Breast epithelium (tissue), 4 donors: ENCODE data around the gene BAAT. TPM values are rescaled to one million over a fixed set of nuclear protein-coding genes. Genes with fewer than 3 reads are reported as not detected.

Source experiments
- DNase-seq, 2 donors: peaks; one replicate each; pipeline ENCODE4 v3.0.0-alpha.2; 2019; ENCODE audit warnings: low spot score in 2 of 2
- H3K27ac ChIP-seq, 2 donors: fragments of 200-600 bp; sonication (generic) in 1 of 2; one replicate each; pipeline ENCODE4 v1.5.1; 2016 to 2019; ENCODE audit warnings: mild to moderate bottlenecking in 1 of 2
- H3K27me3 ChIP-seq, 2 donors: fragments of 200-600 bp; sonication (generic) in 1 of 2; one replicate each; pipeline versions ENCODE4 v1.5.1 to v1.6.0; 2017 to 2019; ENCODE audit warnings: control low read depth in 1 of 2, mild to moderate bottlenecking in 1 of 2
- H3K36me3 ChIP-seq: fragments of 200-600 bp; one replicate; pipeline ENCODE4 v1.5.1; 2019
- H3K4me1 ChIP-seq, 2 donors: fragments of 200-600 bp; sonication (generic); one replicate each; pipeline ENCODE4 v1.5.1; 2016 to 2019; ENCODE audit warnings: control low read depth in 1 of 2
- H3K4me3 ChIP-seq, 3 donors: fragments of 200-600 bp; sonication (generic); 1 replicate in 2 of 3; 2 replicates in 1 of 3; pipeline ENCODE4 v1.5.1; 2016 to 2019; ENCODE audit warnings: mild to moderate bottlenecking in 3 of 3, moderate library complexity in 2 of 3
- H3K9me3 ChIP-seq, 2 donors: fragments of 200-600 bp; sonication (generic) in 1 of 2; one replicate each; pipeline ENCODE4 v1.5.1; 2016 to 2019; ENCODE audit warnings: control low read depth in 1 of 2
- POLR2A ChIP-seq: fragments of 450-650 bp; IDR thresholded peaks from one replicate; pipeline ENCODE4 v1.6.1; 2016; ENCODE audit warnings: antibody characterized with exemption, mild to moderate bottlenecking, moderate library complexity
- POLR2AphosphoS5 ChIP-seq, 3 donors: sonication (generic); formaldehyde crosslinking; IDR thresholded peaks; one replicate each; pipeline ENCODE4 v1.6.1; 2017; ENCODE audit warnings: antibody characterized with exemption in 3 of 3
- intact Hi-C: fragments of 100-400 bp; cut with DNase I; formaldehyde crosslinking; loops from one replicate; pipeline ENCODE4 v1.15.1; 2023; ENCODE audit warnings: low total_unique reads
- total RNA-seq, 3 donors: library from RNA; depleted of rRNA; stranded (reverse); fragments of >200 nt; gene quantifications; one replicate each; pipeline ENCODE4 v1.1.0, GENCODE V29; 2016
- TF ChIP-seq, protein P1 (sequence below), 3 donors: fragments of 450-650 bp; IDR thresholded peaks; one replicate each; pipeline ENCODE4 v1.5.1; 2016 to 2017; ENCODE audit warnings: antibody characterized with exemption in 3 of 3, mild to moderate bottlenecking in 3 of 3, moderate library complexity in 3 of 3

Gene BAAT
- total RNA-seq, 3 donors from 2014 or later: 0.16 TPM; not detected in 2

GRCh38 chr9:101362450-101362849, 22.4 kb downstream of the BAAT start:
- no peaks in the 10 kb centered on the region for H3K9me3 ChIP-seq
- no peak overlapping the region for H3K27ac ChIP-seq
- no peaks in the 10 kb centered on the region for H3K36me3 ChIP-seq
- no peaks in the 10 kb centered on the region for H3K27me3 ChIP-seq
- H3K4me1 ChIP-seq: no peaks in the 10 kb centered on the region
- no peak for TF ChIP-seq POLR2AphosphoS5 (IDR thresholded peaks at IDR 0.05)
- TF ChIP-seq POLR2A: no peak
- TF ChIP-seq, protein P1, sequence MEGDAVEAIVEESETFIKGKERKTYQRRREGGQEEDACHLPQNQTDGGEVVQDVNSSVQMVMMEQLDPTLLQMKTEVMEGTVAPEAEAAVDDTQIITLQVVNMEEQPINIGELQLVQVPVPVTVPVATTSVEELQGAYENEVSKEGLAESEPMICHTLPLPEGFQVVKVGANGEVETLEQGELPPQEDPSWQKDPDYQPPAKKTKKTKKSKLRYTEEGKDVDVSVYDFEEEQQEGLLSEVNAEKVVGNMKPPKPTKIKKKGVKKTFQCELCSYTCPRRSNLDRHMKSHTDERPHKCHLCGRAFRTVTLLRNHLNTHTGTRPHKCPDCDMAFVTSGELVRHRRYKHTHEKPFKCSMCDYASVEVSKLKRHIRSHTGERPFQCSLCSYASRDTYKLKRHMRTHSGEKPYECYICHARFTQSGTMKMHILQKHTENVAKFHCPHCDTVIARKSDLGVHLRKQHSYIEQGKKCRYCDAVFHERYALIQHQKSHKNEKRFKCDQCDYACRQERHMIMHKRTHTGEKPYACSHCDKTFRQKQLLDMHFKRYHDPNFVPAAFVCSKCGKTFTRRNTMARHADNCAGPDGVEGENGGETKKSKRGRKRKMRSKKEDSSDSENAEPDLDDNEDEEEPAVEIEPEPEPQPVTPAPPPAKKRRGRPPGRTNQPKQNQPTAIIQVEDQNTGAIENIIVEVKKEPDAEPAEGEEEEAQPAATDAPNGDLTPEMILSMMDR (IDR thresholded peaks at IDR 0.05): no peak
- no peak overlapping the region for H3K4me3 ChIP-seq
- no peak for DNase-seq
- intact Hi-C loops: no loop called here

DNA sequence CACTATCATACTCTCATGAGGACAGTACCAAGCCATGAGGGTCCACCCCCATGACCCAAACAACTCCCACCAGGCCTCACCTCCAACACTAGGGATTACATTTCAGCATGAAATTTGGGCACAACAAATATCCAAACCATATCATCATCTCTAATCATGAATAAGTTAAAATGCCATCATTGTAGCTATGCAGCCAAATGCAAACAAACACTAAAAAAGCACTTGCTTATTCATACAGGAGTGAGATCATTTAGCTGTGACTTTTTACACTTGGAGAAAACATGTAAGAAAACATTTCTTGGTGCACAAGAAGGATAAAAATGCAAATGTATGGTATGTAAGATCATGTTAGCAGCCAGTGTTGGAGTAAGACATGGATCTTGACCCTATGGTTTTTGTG, 24.2 kb downstream of the BAAT start:
- no peaks in the 10 kb centered on the region for H3K27me3 ChIP-seq

GRCh38 chr9:101359679-101360078, 25.1 kb downstream of the BAAT start:
- no peaks in the 10 kb centered on the region for H3K9me3 ChIP-seq
- no peaks in the 10 kb centered on the region for H3K27me3 ChIP-seq
- H3K4me1 ChIP-seq: no peaks in the 10 kb centered on the region
- DNase-seq: no peak
- H3K27ac ChIP-seq: no peak overlapping the region
- no peak overlapping the region for H3K4me3 ChIP-seq
- intact Hi-C loops: no loop called here
- TF ChIP-seq POLR2A (no peak), POLR2AphosphoS5 (IDR thresholded peaks at IDR 0.05) (no peak)
- TF ChIP-seq, protein P1 (IDR thresholded peaks at IDR 0.05): no peak
- H3K36me3 ChIP-seq: no peaks in the 10 kb centered on the region

More for the DNA sequence above, 24.2 kb downstream of the BAAT start:
- no peak for TF ChIP-seq POLR2AphosphoS5 (IDR thresholded peaks at IDR 0.05)
- no peak for TF ChIP-seq POLR2A
- TF ChIP-seq, protein P1 (IDR thresholded peaks at IDR 0.05): no peak
- intact Hi-C loops: no loop called here
- no peaks in the 10 kb centered on the region for H3K36me3 ChIP-seq
- H3K9me3 ChIP-seq: no peaks in the 10 kb centered on the region
- H3K4me3 ChIP-seq: no peak overlapping the region
- DNase-seq: no peak
- H3K27ac ChIP-seq: no peak overlapping the region
- H3K4me1 ChIP-seq: no peaks in the 10 kb centered on the region

DNA sequence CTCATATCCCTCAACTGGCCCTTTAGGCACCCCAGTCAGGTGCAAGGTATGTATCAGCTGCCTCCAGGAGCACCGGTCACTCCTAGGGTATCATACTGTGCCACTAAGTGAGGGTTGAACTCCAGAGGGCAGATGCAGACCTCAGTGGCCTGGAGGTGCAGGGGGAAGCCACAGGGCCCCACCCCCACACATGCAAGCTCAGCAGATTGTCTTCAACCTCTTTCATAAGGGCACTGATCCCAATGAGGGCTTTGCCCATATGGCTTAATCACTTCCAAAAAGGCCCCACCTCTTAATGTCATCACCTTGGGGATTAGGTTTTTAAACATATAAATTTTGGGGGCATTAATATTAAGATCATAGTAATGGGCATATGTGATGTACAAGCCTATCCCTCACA, 28.2 kb downstream of the BAAT start:
- H3K4me3 ChIP-seq: no peak overlapping the region
- no peaks in the 10 kb centered on the region for H3K36me3 ChIP-seq
- H3K27ac ChIP-seq: no peak overlapping the region
- TF ChIP-seq POLR2A: no peak
- no peaks in the 10 kb centered on the region for H3K4me1 ChIP-seq
- DNase-seq: no peak
- H3K27me3 ChIP-seq: no peaks in the 10 kb centered on the region
- intact Hi-C loops: no loop called here
- H3K9me3 ChIP-seq: no peaks in the 10 kb centered on the region

DNA sequence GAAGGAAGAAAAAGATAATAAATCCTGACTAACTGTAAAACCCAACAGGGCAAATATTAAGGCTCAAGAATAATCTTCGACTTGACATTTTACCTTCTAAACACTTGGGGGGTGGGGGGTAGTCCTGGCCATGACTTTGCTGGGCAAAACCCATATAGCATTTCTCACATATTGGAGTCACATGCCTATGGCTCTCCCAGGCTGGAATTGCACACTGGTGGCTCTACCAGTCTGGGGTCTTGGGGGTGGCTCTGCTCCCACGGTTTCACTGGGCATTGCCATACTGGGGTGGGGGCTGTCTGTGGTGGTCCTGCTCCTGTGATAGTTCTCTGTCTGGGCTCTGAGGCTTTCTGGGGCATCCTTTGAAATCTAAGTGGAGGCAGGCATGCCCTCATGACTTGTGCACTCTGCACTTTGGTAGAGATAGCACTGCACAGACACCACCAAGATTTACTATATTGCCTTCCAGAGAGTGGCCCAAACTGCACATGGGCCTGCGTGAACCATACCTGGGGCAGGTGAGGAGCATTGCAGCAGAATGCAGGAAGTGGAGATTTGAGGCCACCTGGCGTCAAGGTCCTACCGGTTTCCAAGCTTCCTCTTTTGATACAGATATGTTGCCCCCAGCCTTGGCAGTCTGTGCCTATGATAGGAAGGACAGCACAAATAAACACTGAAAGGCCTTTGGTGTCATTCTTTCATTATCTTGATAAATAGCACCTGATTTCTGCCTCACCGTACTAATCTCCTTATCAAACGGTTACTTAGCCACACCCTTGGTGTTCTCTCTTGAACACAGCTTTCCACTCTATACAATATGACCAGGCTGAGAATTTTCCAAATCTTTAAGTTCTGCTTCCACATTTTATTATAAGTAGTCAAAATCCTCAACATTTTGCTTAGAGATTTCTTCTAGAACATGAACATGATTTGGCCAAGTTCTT, 29.8 kb downstream of the BAAT start:
- DNase-seq: no peak
- no peaks in the 10 kb centered on the region for H3K4me1 ChIP-seq
- no peaks in the 10 kb centered on the region for H3K9me3 ChIP-seq
- H3K4me3 ChIP-seq: no peak overlapping the region
- no peak overlapping the region for H3K27ac ChIP-seq
- intact Hi-C loops: no loop called here
- no peaks in the 10 kb centered on the region for H3K27me3 ChIP-seq
- TF ChIP-seq POLR2AphosphoS5 (IDR thresholded peaks at IDR 0.05) (no peak), POLR2A (no peak)
- TF ChIP-seq, protein P1 (IDR thresholded peaks at IDR 0.05): no peak
- no peaks in the 10 kb centered on the region for H3K36me3 ChIP-seq
